DOHH2 (cell line): ENCODE results near the gene OR4D9.

ENCODE experiments used
- H3F3A ChIP-seq: fragments of 200-600 bp; sonication (generic), shearing (Covaris generic); 2 replicates; pipeline ENCODE4 v1.6.0; 2016; ENCODE audit warnings: antibody characterized with exemption, mild to moderate bottlenecking; ENCODE audit not compliant: control insufficient read depth, insufficient read depth
- H3K27ac ChIP-seq: fragments of 200-600 bp; sonication (generic); 2 replicates; pipeline ENCODE4 v1.5.1; 2014; ENCODE audit warnings: low read depth, mild to moderate bottlenecking, low read length, moderate library complexity
- H3K27me3 ChIP-seq: fragments of 200-600 bp; sonication (generic); 2 replicates; pipeline ENCODE4 v1.6.1; 2014; ENCODE audit warnings: mild to moderate bottlenecking, low read length, mixed read lengths; ENCODE audit not compliant: control insufficient read depth
- H3K36me3 ChIP-seq: fragments of 200-600 bp; sonication (generic); 2 replicates; pipeline ENCODE4 v1.6.1; 2014; ENCODE audit warnings: mild to moderate bottlenecking, low read length, moderate library complexity, mixed read lengths; ENCODE audit not compliant: control insufficient read depth
- H3K4me1 ChIP-seq: fragments of 200-600 bp; sonication (generic); 2 replicates; pipeline ENCODE4 v1.6.1; 2014; ENCODE audit warnings: mild to moderate bottlenecking, low read length, mixed read lengths; ENCODE audit not compliant: control insufficient read depth
- H3K4me2 ChIP-seq: fragments of 200-600 bp; sonication (generic); 2 replicates; pipeline ENCODE4 v1.6.0; 2014; ENCODE audit warnings: mild to moderate bottlenecking, low read length, moderate library complexity
- H3K4me3 ChIP-seq: fragments of 200-600 bp; sonication (generic); 2 replicates; pipeline ENCODE4 v1.5.1; 2014; ENCODE audit warnings: mild to moderate bottlenecking, low read length, mixed read lengths
- H3K79me2 ChIP-seq: fragments of 200-600 bp; sonication (generic); 2 replicates; pipeline ENCODE4 v1.6.1; 2014; ENCODE audit warnings: mild to moderate bottlenecking, low read length, mixed read lengths; ENCODE audit not compliant: control insufficient read depth
- H3K9me2 ChIP-seq: fragments of 200-600 bp; sonication (generic); replicated peaks from 2 replicates; pipeline ENCODE4 v1.6.1; 2014; ENCODE audit warnings: mild to moderate bottlenecking, low read length, mixed read lengths; ENCODE audit not compliant: control insufficient read depth
- H3K9me3 ChIP-seq: fragments of 200-600 bp; sonication (generic); 2 replicates; pipeline ENCODE4 v1.6.1; 2014; ENCODE audit warnings: antibody characterized with exemption, low read length, mixed read lengths; ENCODE audit not compliant: control insufficient read depth, insufficient read depth
- H4K20me1 ChIP-seq: fragments of 200-600 bp; sonication (generic); 2 replicates; pipeline ENCODE4 v1.6.0; 2014; ENCODE audit warnings: low read depth, mild to moderate bottlenecking, antibody characterized with exemption, low read length, moderate library complexity; ENCODE audit not compliant: control insufficient read depth, insufficient read depth
- EZH2phosphoT487 ChIP-seq: fragments of 200-600 bp; sonication (generic); IDR thresholded peaks from 2 replicates; pipeline ENCODE4 v1.6.1; 2017; ENCODE audit warnings: borderline replicate concordance, mild to moderate bottlenecking, antibody characterized with exemption, low read length, moderate library complexity, mixed read lengths
- TF ChIP-seq, protein P1 (sequence below): fragments of 200-600 bp; sonication (generic); IDR thresholded peaks from one replicate; pipeline ENCODE4 v1.5.1; 2014; ENCODE audit warnings: antibody characterized with exemption, mild to moderate bottlenecking, low read depth, low read length; ENCODE audit not compliant: poor library complexity, severe bottlenecking

Gene OR4D9

DNA sequence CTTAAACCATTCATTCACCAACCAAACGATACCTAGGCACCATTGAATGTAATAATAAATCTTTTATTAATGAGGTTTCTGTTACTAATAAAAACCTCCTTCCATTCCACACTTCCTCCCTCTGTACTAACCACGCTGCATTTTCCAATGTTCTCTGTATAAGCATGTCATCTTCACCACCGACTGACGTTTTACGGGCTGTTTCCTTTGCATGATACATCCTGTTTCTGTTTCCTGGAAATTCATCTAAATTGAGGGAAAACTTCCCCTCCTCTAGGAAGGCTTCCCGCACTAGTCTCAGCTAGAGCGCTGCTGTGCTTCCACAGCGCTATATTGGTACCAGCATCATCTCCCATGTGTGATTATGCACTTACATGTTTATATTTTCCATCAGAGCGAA lies 36.2 kb upstream of the OR4D9 start:
- no peaks in the 10 kb centered on the region for H3K4me1 ChIP-seq
- H3K79me2 ChIP-seq = no peaks in the 10 kb centered on the region
- no peaks in the 10 kb centered on the region for H4K20me1 ChIP-seq
- TF ChIP-seq, protein P1, sequence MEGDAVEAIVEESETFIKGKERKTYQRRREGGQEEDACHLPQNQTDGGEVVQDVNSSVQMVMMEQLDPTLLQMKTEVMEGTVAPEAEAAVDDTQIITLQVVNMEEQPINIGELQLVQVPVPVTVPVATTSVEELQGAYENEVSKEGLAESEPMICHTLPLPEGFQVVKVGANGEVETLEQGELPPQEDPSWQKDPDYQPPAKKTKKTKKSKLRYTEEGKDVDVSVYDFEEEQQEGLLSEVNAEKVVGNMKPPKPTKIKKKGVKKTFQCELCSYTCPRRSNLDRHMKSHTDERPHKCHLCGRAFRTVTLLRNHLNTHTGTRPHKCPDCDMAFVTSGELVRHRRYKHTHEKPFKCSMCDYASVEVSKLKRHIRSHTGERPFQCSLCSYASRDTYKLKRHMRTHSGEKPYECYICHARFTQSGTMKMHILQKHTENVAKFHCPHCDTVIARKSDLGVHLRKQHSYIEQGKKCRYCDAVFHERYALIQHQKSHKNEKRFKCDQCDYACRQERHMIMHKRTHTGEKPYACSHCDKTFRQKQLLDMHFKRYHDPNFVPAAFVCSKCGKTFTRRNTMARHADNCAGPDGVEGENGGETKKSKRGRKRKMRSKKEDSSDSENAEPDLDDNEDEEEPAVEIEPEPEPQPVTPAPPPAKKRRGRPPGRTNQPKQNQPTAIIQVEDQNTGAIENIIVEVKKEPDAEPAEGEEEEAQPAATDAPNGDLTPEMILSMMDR = no peak
- no peak for TF ChIP-seq EZH2phosphoT487
- H3K9me2 ChIP-seq = no peaks in the 10 kb centered on the region
- H3K4me3 ChIP-seq = no peak overlapping the region
- H3K9me3 ChIP-seq = no peaks in the 10 kb centered on the region
- no peaks in the 10 kb centered on the region for H3K36me3 ChIP-seq
- no peaks in the 10 kb centered on the region for H3F3A ChIP-seq
- peaks cover 8% of the 10 kb centered on the region; the same call in 1 of the 2 replicates for H3K27me3 ChIP-seq
- H3K27ac ChIP-seq = no peak overlapping the region
- H3K4me2 ChIP-seq = no peak overlapping the region

GRCh38 chr11:59479906-59480305 lies 31.4 kb upstream of the OR4D9 start:
- H3K27me3 ChIP-seq = peaks cover 4% of the 10 kb centered on the region; the same call in 1 of the 2 replicates
- no peaks in the 10 kb centered on the region for H3F3A ChIP-seq
- no peaks in the 10 kb centered on the region for H3K79me2 ChIP-seq
- no peak overlapping the region for H3K27ac ChIP-seq
- no peaks in the 10 kb centered on the region for H4K20me1 ChIP-seq
- H3K4me1 ChIP-seq = no peaks in the 10 kb centered on the region
- H3K4me3 ChIP-seq = no peak overlapping the region
- TF ChIP-seq, protein P1 = no peak
- no peak for TF ChIP-seq EZH2phosphoT487
- no peaks in the 10 kb centered on the region for H3K9me3 ChIP-seq
- H3K9me2 ChIP-seq = no peaks in the 10 kb centered on the region
- no peaks in the 10 kb centered on the region for H3K36me3 ChIP-seq
- H3K4me2 ChIP-seq = no peak overlapping the region

GRCh38 chr11:59480359-59480758 lies 31.0 kb upstream of the OR4D9 start:
- no peaks in the 10 kb centered on the region for H4K20me1 ChIP-seq
- H3K79me2 ChIP-seq = no peaks in the 10 kb centered on the region
- peaks cover 4% of the 10 kb centered on the region; the same call in 1 of the 2 replicates for H3K27me3 ChIP-seq
- H3K9me2 ChIP-seq = no peaks in the 10 kb centered on the region
- no peak overlapping the region for H3K4me2 ChIP-seq
- no peaks in the 10 kb centered on the region for H3K4me1 ChIP-seq
- H3K4me3 ChIP-seq = no peak overlapping the region
- no peak overlapping the region for H3K27ac ChIP-seq
- TF ChIP-seq EZH2phosphoT487 = no peak
- TF ChIP-seq, protein P1 = no peak
- H3F3A ChIP-seq = no peaks in the 10 kb centered on the region
- H3K36me3 ChIP-seq = no peaks in the 10 kb centered on the region
- H3K9me3 ChIP-seq = no peaks in the 10 kb centered on the region
